ENCODE measurements around the gene EXOC7.

- TF ChIP-seq CTCF (IDR thresholded peaks at IDR 0.05) (no peak), POLR2A (IDR thresholded peaks at IDR 0.05) (no peak), POLR2AphosphoS5 (IDR thresholded peaks at IDR 0.05; ENCODE audit: insufficient read depth in 1 of 2, low read depth in 1 of 2) (no peak)
These were observed 44.4 kb upstream of the EXOC7 start for GRCh38 chr17:76148015-76148326.

Measured in vagina (tissue), 2 donors.